CD4-positive, CD25-positive, alpha-beta regulatory T cell (primary cell): Measurements from ENCODE around the gene SORCS2. TPM values are rescaled to one million over a fixed set of nuclear protein-coding genes. Genes with fewer than 3 reads are reported as not detected.

Experiments used
- ATAC-seq, 2 donors: fragments of 150-1000 bp; cut with Tn5 transposase; one replicate each; pipeline ENCODE4 v1.10.0; 2021; ENCODE audit warnings: low read depth in 2 of 2, moderate number of reproducible peaks in 2 of 2, moderate library complexity in 1 of 2
- DNase-seq, 3 donors: peaks; one replicate each; pipeline versions ENCODE4 v3.0.0 to v3.0.0-alpha.2; 2012 to 2022; ENCODE audit warnings: mixed read lengths in 1 of 3
- H3K27ac ChIP-seq: one replicate; pipeline ENCODE4 v1.7.0; 2013; ENCODE audit warnings: mild to moderate bottlenecking, low read length; ENCODE audit not compliant: insufficient read depth, poor library complexity, severe bottlenecking
- H3K27me3 ChIP-seq: one replicate; pipeline ENCODE4 v1.7.0; 2013; ENCODE audit warnings: low read length; ENCODE audit not compliant: control insufficient read depth, insufficient read depth
- H3K36me3 ChIP-seq: one replicate; pipeline ENCODE4 v1.7.0; 2013; ENCODE audit warnings: mild to moderate bottlenecking, low read length, moderate library complexity; ENCODE audit not compliant: control insufficient read depth, insufficient read depth
- H3K4me1 ChIP-seq: 2 replicates; pipeline ENCODE4 v1.7.0; 2013; ENCODE audit warnings: mild to moderate bottlenecking, low read length; ENCODE audit not compliant: insufficient read depth, control insufficient read depth, poor library complexity, severe bottlenecking
- H3K4me3 ChIP-seq: one replicate; pipeline ENCODE4 v1.7.0; 2013; ENCODE audit warnings: low read depth, mild to moderate bottlenecking, low read length, moderate library complexity
- H3K9me3 ChIP-seq, 2 experiments: 1 replicate in 1 of 2; 2 replicates in 1 of 2; pipeline ENCODE4 v1.7.0; 2013; ENCODE audit warnings: low read length in 2 of 2, mild to moderate bottlenecking in 1 of 2, moderate library complexity in 1 of 2; ENCODE audit not compliant: control insufficient read depth in 2 of 2
- H3K27ac Mint-ChIP-seq, 3 donors: one replicate each; pipeline ENCODE4 v1.8.0; 2020 to 2022; ENCODE audit warnings: mild to moderate bottlenecking in 3 of 3, mixed read lengths in 3 of 3, moderate library complexity in 2 of 3
- H3K27me3 Mint-ChIP-seq: one replicate; pipeline ENCODE4 v1.8.0; 2022; ENCODE audit warnings: mild to moderate bottlenecking, mixed read lengths
- H3K36me3 Mint-ChIP-seq: one replicate; pipeline ENCODE4 v1.8.0; 2020; ENCODE audit warnings: mixed read lengths
- H3K4me1 Mint-ChIP-seq, 4 donors: one replicate each; pipeline ENCODE4 v1.8.0; 2020 to 2022; ENCODE audit warnings: mixed read lengths in 4 of 4, mild to moderate bottlenecking in 1 of 4
- H3K4me3 Mint-ChIP-seq, 4 donors: one replicate each; pipeline ENCODE4 v1.8.0; 2020 to 2022; ENCODE audit warnings: mild to moderate bottlenecking in 4 of 4, mixed read lengths in 4 of 4, moderate library complexity in 3 of 4
- H3K9me3 Mint-ChIP-seq, 7 donors: one replicate each; pipeline ENCODE4 v1.8.0; 2020 to 2022; ENCODE audit warnings: mixed read lengths in 7 of 7, mild to moderate bottlenecking in 3 of 7, moderate library complexity in 2 of 7
- polyA plus RNA-seq, 4 donors: library from polyadenylated mRNA; unstranded; fragments of 300-500 nt; fragmentation: Illumina TruSeq; gene quantifications; one replicate each; pipeline ENCODE4 v1.2.3, GENCODE V29; 2021
- total RNA-seq: library from RNA; stranded (reverse); gene quantifications from one replicate; pipeline ENCODE4 v1.2.3, GENCODE V29; 2022

Gene SORCS2
- total and polyA plus RNA-seq, 5 donors from 2014 or later: not detected

- ATAC-seq (no peak), DNase-seq (no peak)
- peaks cover 0 to 6% (median 0%) of the 10 kb centered on the region in 7 donors for H3K9me3 Mint-ChIP-seq
- no peaks in the 10 kb centered on the region for H3K36me3 Mint-ChIP-seq
- no peaks in the 10 kb centered on the region for H3K4me1 Mint-ChIP-seq
- Histone ChIP-seq H3K4me3 (no peak overlapping the region), H3K4me1 (no peaks in the 10 kb centered on the region), H3K9me3 (peaks cover 0 to 3% of the 10 kb centered on the region in 2 experiments), H3K36me3 (no peaks in the 10 kb centered on the region), H3K27me3 (no peaks in the 10 kb centered on the region), H3K27ac (no peak overlapping the region)
- no peak overlapping the region for H3K4me3 Mint-ChIP-seq
- no peak overlapping the region for H3K27ac Mint-ChIP-seq
- no peaks in the 10 kb centered on the region for H3K27me3 Mint-ChIP-seq
Measured at GRCh38 chr4:7638984-7639789, 446.8 kb downstream of the SORCS2 start.

GRCh38 chr4:7640136-7640535, 447.8 kb downstream of the SORCS2 start:
- Histone ChIP-seq H3K27me3 (no peaks in the 10 kb centered on the region), H3K4me1 (no peaks in the 10 kb centered on the region), H3K9me3 (peaks cover 0 to 3% of the 10 kb centered on the region in 2 experiments), H3K36me3 (no peaks in the 10 kb centered on the region), H3K4me3 (no peak overlapping the region), H3K27ac (no peak overlapping the region)
- H3K9me3 Mint-ChIP-seq: peaks cover 0 to 6% (median 0%) of the 10 kb centered on the region in 7 donors
- no peak overlapping the region for H3K4me3 Mint-ChIP-seq
- H3K27me3 Mint-ChIP-seq: peaks cover 4% of the 10 kb centered on the region
- DNase-seq (no peak), ATAC-seq (no peak)
- H3K36me3 Mint-ChIP-seq: no peaks in the 10 kb centered on the region
- H3K4me1 Mint-ChIP-seq: no peaks in the 10 kb centered on the region
- H3K27ac Mint-ChIP-seq: no peak overlapping the region

- Mint-ChIP-seq H3K4me3 (no peak overlapping the region), H3K27me3 (peaks cover 4% of the 10 kb centered on the region), H3K36me3 (no peaks in the 10 kb centered on the region), H3K4me1 (peaks cover 0 to under 1% (median 0%) of the 10 kb centered on the region in 4 donors), H3K27ac (no peak overlapping the region), H3K9me3 (peaks cover 0 to 6% (median 0%) of the 10 kb centered on the region in 7 donors)
- DNase-seq: no peak
- Histone ChIP-seq H3K4me3 (no peak overlapping the region), H3K4me1 (no peaks in the 10 kb centered on the region), H3K27me3 (no peaks in the 10 kb centered on the region), H3K27ac (no peak overlapping the region), H3K36me3 (no peaks in the 10 kb centered on the region), H3K9me3 (peaks cover 0 to 3% of the 10 kb centered on the region in 2 experiments)
- no peak for ATAC-seq
Measured at GRCh38 chr4:7641712-7642111, 449.4 kb downstream of the SORCS2 start.

DNA sequence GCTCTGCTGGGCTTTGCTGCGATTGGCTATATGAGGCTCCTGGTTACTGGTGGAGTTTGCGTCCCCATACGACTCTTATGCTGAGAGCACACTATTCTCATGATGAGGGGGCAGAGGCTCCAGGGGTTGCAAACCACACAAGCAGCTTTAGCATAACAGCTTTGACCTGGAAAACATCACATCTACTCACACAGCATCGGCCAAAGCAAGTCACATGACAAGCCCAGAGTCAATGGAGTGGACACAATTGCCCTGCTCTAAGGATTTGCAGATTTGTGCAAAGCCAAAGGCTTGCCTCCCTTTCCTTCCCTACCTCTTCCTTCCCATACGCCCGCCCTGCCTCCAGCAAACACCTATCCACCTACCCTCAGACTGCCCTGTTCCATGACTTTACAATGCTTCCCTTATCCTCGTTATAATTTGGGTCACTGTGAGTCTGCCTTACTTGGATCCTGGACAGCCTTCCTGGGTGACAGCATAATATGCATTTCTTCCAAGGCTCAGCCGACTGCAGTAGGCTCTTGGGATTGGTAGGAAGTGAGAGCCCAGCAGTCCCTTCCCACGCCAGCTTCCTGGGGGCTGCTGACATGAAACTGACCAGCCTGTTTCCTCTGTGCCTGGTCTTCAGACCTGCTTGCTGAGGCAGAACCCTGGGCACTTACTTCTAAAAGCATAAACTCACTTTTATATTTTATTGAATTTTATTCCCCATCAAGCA, 450.6 kb downstream of the SORCS2 start:
- Histone ChIP-seq H3K9me3 (peaks cover 0 to 3% of the 10 kb centered on the region in 2 experiments), H3K4me1 (no peaks in the 10 kb centered on the region), H3K27me3 (no peaks in the 10 kb centered on the region), H3K36me3 (no peaks in the 10 kb centered on the region), H3K4me3 (no peak overlapping the region), H3K27ac (no peak overlapping the region)
- no peaks in the 10 kb centered on the region for H3K36me3 Mint-ChIP-seq
- H3K9me3 Mint-ChIP-seq: peaks cover 0 to 6% (median 0%) of the 10 kb centered on the region in 7 donors
- peaks cover 4% of the 10 kb centered on the region for H3K27me3 Mint-ChIP-seq
- peaks cover 0 to 5% (median 0%) of the 10 kb centered on the region in 4 donors for H3K4me1 Mint-ChIP-seq
- ATAC-seq: no peak
- DNase-seq: no peak
- H3K27ac Mint-ChIP-seq: no peak overlapping the region
- H3K4me3 Mint-ChIP-seq: no peak overlapping the region

GRCh38 chr4:7645158-7645557, 452.8 kb downstream of the SORCS2 start:
- Histone ChIP-seq H3K9me3 (peaks cover 0 to 3% of the 10 kb centered on the region in 2 experiments), H3K27me3 (no peaks in the 10 kb centered on the region), H3K4me3 (no peak overlapping the region), H3K27ac (no peak overlapping the region), H3K4me1 (peaks cover 9% of the 10 kb centered on the region), H3K36me3 (no peaks in the 10 kb centered on the region)
- H3K27ac Mint-ChIP-seq: no peak overlapping the region
- no peaks in the 10 kb centered on the region for H3K36me3 Mint-ChIP-seq
- ATAC-seq (no peak), DNase-seq (no peak)
- peaks cover 0 to 6% (median 0%) of the 10 kb centered on the region in 7 donors for H3K9me3 Mint-ChIP-seq
- H3K4me1 Mint-ChIP-seq: peaks cover 6 to 16% (median 10%) of the 10 kb centered on the region in 4 donors
- no peak overlapping the region for H3K4me3 Mint-ChIP-seq
- peaks cover 10% of the 10 kb centered on the region for H3K27me3 Mint-ChIP-seq

- H3K9me3 ChIP-seq: peaks cover 0 to 3% of the 10 kb centered on the region in 2 experiments
- H3K4me1 Mint-ChIP-seq: peaks cover 6 to 22% (median 10%) of the 10 kb centered on the region in 4 donors
- no peak overlapping the region for H3K27ac ChIP-seq
- H3K36me3 ChIP-seq: no peaks in the 10 kb centered on the region
- no peak overlapping the region for H3K4me3 ChIP-seq
- DNase-seq: no peak
- no peaks in the 10 kb centered on the region for H3K27me3 ChIP-seq
- no peak overlapping the region for H3K27ac Mint-ChIP-seq
- H3K27me3 Mint-ChIP-seq: peaks cover 10% of the 10 kb centered on the region
- H3K4me3 Mint-ChIP-seq: no peak overlapping the region
- no peaks in the 10 kb centered on the region for H3K36me3 Mint-ChIP-seq
- ATAC-seq: no peak
- peaks cover 0 to 6% (median 0%) of the 10 kb centered on the region in 7 donors for H3K9me3 Mint-ChIP-seq
- H3K4me1 ChIP-seq: peaks cover 12% of the 10 kb centered on the region
Measured at GRCh38 chr4:7645956-7646355, 453.6 kb downstream of the SORCS2 start.

DNA sequence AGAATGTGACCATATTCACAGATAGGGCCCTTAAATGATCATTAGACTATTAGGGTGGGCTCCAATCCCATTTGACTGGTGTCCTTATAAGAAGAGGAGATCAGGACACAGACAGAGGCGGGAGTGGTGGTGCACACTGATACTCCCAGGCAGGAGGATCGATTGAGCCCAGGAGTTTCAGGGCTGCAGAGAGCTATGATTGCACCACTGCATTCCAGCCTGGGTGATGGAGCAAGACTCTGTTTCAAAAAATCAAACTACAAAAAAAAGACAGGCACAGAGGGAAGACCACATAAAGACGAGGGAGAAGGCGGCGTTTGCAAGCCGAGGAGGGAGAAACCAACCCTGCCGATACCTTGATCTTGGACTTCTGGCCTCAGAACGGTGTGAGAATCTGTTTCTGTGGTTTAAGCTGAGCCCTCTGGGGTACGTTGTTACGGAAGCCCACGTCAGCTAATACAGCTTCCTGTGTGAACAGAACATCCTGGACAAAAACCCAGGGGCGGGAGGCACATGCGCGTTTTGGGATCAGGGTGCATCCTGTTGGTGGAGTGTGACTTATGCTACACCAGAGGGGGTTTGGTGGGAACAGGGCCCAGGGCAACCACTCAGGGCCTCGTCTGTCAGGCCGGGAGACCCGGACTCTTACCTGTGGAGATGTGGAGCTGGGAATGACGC, 454.2 kb downstream of the SORCS2 start:
- H3K27ac ChIP-seq: no peak overlapping the region
- no peak overlapping the region for H3K4me3 Mint-ChIP-seq
- ATAC-seq (no peak), DNase-seq (no peak)
- H3K27me3 Mint-ChIP-seq: peaks cover 10% of the 10 kb centered on the region
- H3K36me3 ChIP-seq: no peaks in the 10 kb centered on the region
- H3K9me3 ChIP-seq: no peaks in the 10 kb centered on the region
- peaks cover 0 to 3% (median 0%) of the 10 kb centered on the region in 7 donors for H3K9me3 Mint-ChIP-seq
- no peak overlapping the region for H3K4me3 ChIP-seq
- no peaks in the 10 kb centered on the region for H3K27me3 ChIP-seq
- H3K36me3 Mint-ChIP-seq: no peaks in the 10 kb centered on the region
- H3K27ac Mint-ChIP-seq: peak overlapping the region in 1 of 3 donors; percentile 74
- H3K4me1 Mint-ChIP-seq: peaks cover 6 to 24% (median 10%) of the 10 kb centered on the region in 4 donors
- peaks cover 12% of the 10 kb centered on the region for H3K4me1 ChIP-seq
